ENCODE data around the gene AGAP3. TPM values are rescaled to one million over a fixed set of nuclear protein-coding genes. Genes with fewer than 3 reads are reported as not detected.

Gene AGAP3
- total and polyA plus RNA-seq, 2 donors (not counting 1 experiment from before 2014, with no cell fraction given): 32.9 to 34.2 TPM

DNA sequence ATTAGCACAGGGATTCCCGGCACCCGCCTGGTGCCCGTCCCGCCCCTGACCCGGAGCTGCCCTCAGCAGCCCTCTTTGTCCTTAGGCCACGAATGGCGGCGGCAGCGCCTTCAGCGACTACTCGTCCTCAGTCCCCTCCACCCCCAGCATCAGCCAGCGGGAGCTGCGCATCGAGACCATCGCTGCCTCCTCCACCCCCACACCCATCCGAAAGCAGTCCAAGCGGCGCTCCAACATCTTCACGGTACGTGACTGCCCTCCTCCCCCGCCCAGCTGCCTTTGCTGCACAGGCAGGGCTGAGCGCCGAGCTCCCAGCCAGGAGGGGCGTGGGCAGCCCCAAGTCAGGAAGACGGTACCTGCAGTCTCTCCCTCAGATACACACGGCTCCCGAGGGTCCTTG lies 33.6 kb downstream of the AGAP3 start:
- Histone ChIP-seq H3K4me1 (ENCODE audit: control insufficient read depth, extremely low read depth, insufficient read depth, low read length) (no peaks in the 10 kb centered on the region), H2AFZ (ENCODE audit: low read length) (no peak overlapping the region), H3K9ac (ENCODE audit: insufficient read depth, low read length) (no peak overlapping the region), H3K9me3 (ENCODE audit: control insufficient read depth, insufficient read depth, low read depth, low read length) (no peaks in the 10 kb centered on the region), H3K27ac (ENCODE audit: insufficient read depth, low read length) (no peak overlapping the region), H3K36me3 (ENCODE audit: control insufficient read depth, insufficient read depth, low read length) (peaks cover 27% of the 10 kb centered on the region), H3K4me3 (replicated peaks in 1 of 4; ENCODE audit: control extremely low read depth in 1 of 4, insufficient read depth in 1 of 4, low read depth in 3 of 4, low read length in 4 of 4) (no peak overlapping the region), H4K20me1 (ENCODE audit: control insufficient read depth, extremely low read depth, insufficient read depth, low read length) (no peaks in the 10 kb centered on the region), H3K79me2 (ENCODE audit: control insufficient read depth, insufficient read depth, low read length) (peaks cover 9% of the 10 kb centered on the region), H3K4me2 (ENCODE audit: extremely low read depth, insufficient read depth, low read length) (no peak overlapping the region), H3K27me3 (ENCODE audit: control insufficient read depth, insufficient read depth, low read length) (no peaks in the 10 kb centered on the region)
- no peak for TF ChIP-seq EZH2 (IDR thresholded peaks at IDR 0.05; ENCODE audit: low read length, missing control alignments)
- TF ChIP-seq, protein P1, sequence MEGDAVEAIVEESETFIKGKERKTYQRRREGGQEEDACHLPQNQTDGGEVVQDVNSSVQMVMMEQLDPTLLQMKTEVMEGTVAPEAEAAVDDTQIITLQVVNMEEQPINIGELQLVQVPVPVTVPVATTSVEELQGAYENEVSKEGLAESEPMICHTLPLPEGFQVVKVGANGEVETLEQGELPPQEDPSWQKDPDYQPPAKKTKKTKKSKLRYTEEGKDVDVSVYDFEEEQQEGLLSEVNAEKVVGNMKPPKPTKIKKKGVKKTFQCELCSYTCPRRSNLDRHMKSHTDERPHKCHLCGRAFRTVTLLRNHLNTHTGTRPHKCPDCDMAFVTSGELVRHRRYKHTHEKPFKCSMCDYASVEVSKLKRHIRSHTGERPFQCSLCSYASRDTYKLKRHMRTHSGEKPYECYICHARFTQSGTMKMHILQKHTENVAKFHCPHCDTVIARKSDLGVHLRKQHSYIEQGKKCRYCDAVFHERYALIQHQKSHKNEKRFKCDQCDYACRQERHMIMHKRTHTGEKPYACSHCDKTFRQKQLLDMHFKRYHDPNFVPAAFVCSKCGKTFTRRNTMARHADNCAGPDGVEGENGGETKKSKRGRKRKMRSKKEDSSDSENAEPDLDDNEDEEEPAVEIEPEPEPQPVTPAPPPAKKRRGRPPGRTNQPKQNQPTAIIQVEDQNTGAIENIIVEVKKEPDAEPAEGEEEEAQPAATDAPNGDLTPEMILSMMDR (conservative IDR thresholded peaks at IDR 0.05 in 1 of 2, IDR thresholded peaks at IDR 0.05 in 1 of 2; ENCODE audit: low read depth in 1 of 2, low read length in 2 of 2): no peak
- DNase-seq (ENCODE audit: low read depth in 2 of 2): no peak

DNA sequence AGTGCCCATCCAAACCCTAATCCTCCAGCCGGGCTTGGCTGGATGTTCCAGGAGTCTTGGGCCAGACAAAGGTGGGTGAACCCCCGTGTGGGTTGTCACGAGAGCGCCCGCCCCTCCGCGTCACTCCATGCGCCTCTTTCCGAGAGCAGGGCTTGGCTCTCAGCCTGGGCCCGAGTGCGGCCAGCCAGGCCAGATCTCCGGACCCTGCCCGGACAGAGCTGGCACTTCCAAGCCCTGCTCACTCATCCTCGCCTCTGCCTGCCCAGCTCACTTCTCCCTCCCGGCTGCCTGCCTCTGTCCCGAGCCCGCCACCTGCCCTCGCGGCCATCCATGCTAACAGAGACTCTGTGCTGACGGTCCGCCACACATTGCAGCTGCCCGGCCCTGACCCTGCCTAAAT lies 34.6 kb downstream of the AGAP3 start:
- Histone ChIP-seq H3K9ac (ENCODE audit: insufficient read depth, low read length) (no peak overlapping the region), H3K9me3 (ENCODE audit: control insufficient read depth, insufficient read depth, low read depth, low read length) (no peaks in the 10 kb centered on the region), H3K36me3 (ENCODE audit: control insufficient read depth, insufficient read depth, low read length) (peaks cover 29% of the 10 kb centered on the region), H3K4me3 (replicated peaks in 1 of 4; ENCODE audit: control extremely low read depth in 1 of 4, insufficient read depth in 1 of 4, low read depth in 3 of 4, low read length in 4 of 4) (no peak overlapping the region), H3K79me2 (ENCODE audit: control insufficient read depth, insufficient read depth, low read length) (peaks cover 6% of the 10 kb centered on the region), H3K27me3 (ENCODE audit: control insufficient read depth, insufficient read depth, low read length) (no peaks in the 10 kb centered on the region), H3K4me1 (ENCODE audit: control insufficient read depth, extremely low read depth, insufficient read depth, low read length) (peaks cover 5% of the 10 kb centered on the region), H2AFZ (ENCODE audit: low read length) (no peak overlapping the region), H3K4me2 (ENCODE audit: extremely low read depth, insufficient read depth, low read length) (no peak overlapping the region), H3K27ac (ENCODE audit: insufficient read depth, low read length) (no peak overlapping the region), H4K20me1 (ENCODE audit: control insufficient read depth, extremely low read depth, insufficient read depth, low read length) (no peaks in the 10 kb centered on the region)
- no peak for DNase-seq (ENCODE audit: low read depth in 2 of 2)
- TF ChIP-seq, protein P1 (conservative IDR thresholded peaks at IDR 0.05 in 1 of 2, IDR thresholded peaks at IDR 0.05 in 1 of 2; ENCODE audit: low read depth in 1 of 2, low read length in 2 of 2): no peak
- no peak for TF ChIP-seq EZH2 (IDR thresholded peaks at IDR 0.05; ENCODE audit: low read length, missing control alignments)

DNA sequence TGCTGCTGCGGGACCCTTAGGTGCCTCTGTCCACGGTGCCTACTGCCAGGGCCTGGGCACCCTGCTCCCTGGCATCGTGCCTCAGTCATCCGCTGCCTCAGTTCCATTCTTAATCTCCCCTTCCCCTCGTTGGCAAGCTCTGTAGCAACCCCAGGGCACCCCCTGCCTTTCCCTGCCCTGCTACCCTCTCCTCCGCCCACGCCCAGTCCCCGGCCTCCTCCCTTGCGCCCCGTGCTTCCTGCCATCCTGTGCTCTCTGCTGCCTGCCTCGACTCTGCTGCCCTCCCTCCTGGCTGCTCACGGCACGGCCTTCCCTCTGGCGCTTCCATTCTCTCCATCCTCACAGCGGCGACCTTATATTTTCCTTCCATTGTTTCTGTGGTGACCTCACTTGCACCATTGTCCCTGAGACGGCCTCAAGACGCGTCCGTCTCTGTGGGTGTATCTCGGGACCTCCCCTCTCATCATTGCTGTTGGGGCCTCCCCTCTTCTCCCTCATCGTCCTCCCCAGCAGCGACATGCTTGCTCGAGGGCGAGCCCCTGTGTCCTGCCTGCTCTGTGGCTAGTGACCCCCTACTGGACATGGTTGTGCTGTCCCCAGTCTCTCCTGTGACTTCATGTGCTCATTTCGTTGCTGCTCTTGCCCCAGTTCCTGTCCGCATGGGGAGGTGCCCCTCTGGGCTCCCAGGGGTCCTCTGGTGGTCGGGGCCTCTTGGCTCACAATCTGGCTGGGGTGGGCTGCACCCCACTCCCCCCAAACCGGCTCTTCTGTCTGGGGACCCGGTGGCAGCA lies 35.3 kb downstream of the AGAP3 start:
- no peaks in the 10 kb centered on the region for H3K9me3 ChIP-seq (ENCODE audit: control insufficient read depth, insufficient read depth, low read depth, low read length)
- TF ChIP-seq EZH2 (IDR thresholded peaks at IDR 0.05; ENCODE audit: low read length, missing control alignments): no peak
- TF ChIP-seq, protein P1 (conservative IDR thresholded peaks at IDR 0.05 in 1 of 2, IDR thresholded peaks at IDR 0.05 in 1 of 2; ENCODE audit: low read depth in 1 of 2, low read length in 2 of 2): no peak
- no peak overlapping the region for H2AFZ ChIP-seq (ENCODE audit: low read length)
- no peak overlapping the region for H3K9ac ChIP-seq (ENCODE audit: insufficient read depth, low read length)
- no peaks in the 10 kb centered on the region for H4K20me1 ChIP-seq (ENCODE audit: control insufficient read depth, extremely low read depth, insufficient read depth, low read length)
- no peak overlapping the region for H3K4me2 ChIP-seq (ENCODE audit: extremely low read depth, insufficient read depth, low read length)
- no peak for DNase-seq (ENCODE audit: low read depth in 2 of 2)
- H3K4me3 ChIP-seq (replicated peaks in 1 of 4; ENCODE audit: control extremely low read depth in 1 of 4, insufficient read depth in 1 of 4, low read depth in 3 of 4, low read length in 4 of 4): no peak overlapping the region
- no peaks in the 10 kb centered on the region for H3K79me2 ChIP-seq (ENCODE audit: control insufficient read depth, insufficient read depth, low read length)
- peaks cover 29% of the 10 kb centered on the region for H3K36me3 ChIP-seq (ENCODE audit: control insufficient read depth, insufficient read depth, low read length)
- H3K27me3 ChIP-seq (ENCODE audit: control insufficient read depth, insufficient read depth, low read length): no peaks in the 10 kb centered on the region
- H3K27ac ChIP-seq (ENCODE audit: insufficient read depth, low read length): no peak overlapping the region
- H3K4me1 ChIP-seq (ENCODE audit: control insufficient read depth, extremely low read depth, insufficient read depth, low read length): peaks cover 5% of the 10 kb centered on the region

Measured in fibroblast of lung (primary cell).